AG08395 (cell line): Measurements from ENCODE around the gene RFPL2.

ENCODE experiments used
- DNase-seq: peaks from one replicate; pipeline ENCODE4 v3.0.0; 2012; ENCODE audit warnings: mixed read lengths, low spot score

Gene RFPL2

DNA sequence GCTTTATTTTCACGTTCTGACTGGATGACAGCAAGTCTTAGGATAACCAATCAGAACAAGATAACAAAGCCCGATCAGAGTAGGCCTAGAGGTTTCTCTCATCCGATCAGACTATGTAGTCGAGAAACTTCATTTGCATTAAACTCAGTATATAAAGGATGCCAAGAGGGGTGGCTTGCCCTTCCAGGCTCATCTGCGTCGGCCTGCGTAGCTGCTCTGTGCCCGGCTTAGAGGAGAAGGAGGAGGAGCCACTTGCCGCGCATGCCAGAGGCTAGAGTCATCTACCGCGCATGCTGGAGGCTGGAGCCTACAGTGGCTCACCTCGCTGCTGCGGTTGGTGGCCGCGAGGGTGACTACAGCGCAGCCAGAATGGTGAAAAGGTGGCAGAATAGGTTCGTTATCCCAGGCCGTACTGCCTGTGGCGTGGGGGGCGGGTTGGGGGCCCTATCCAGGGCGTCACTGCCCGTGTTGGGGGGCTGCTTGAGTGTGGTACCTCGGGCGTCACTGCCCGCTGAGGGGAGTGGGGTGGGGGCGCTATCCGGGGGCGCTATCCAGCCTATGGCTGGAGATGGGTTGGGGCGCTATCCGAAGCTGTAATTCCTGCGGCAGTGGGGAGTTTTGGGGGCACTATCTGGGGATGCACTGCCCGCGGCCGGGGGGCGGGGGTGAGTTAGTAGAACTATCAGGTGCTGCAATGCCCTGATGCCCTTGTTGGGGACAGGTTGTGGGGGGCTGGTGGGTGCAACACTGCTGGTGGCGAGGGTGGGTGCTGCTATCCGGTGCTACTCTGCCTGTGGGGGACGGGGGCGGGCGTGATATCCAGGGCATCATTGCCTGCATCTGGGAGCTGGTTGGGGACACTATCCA is at the start of gene RFPL2:
Gene RFPL2 (minus strand): TSS at position 218 of the 867 bp plus-strand sequence. CDS start 2,622 bp downstream, outside the sequence.
- peak; percentile 6 for DNase-seq

DNA sequence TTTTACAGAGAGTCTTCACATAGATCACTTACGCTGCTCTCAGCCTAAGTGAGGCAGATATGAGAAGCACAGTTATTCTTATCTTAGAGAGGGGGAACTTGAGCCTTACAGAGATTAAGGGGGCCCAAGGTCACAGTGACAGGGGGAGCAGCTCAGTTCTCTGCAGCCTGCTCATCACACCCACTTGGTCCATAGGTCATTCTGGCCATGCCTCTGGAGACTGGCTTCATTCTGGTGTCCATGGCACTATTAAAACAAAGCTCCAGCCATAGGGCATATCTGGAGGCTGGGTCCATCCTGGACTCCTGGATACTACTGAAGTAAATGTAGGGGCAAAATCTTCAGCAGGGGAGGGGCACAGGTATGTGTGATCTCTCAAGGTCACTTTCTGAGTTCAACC is 44.4 kb upstream of the RFPL2 start:
- no peak for DNase-seq

GRCh38 chr22:32248276-32248675 is 43.4 kb upstream of the RFPL2 start:
- no peak for DNase-seq

- DNase-seq, result no peak
Measured at GRCh38 chr22:32246166-32246565, 41.3 kb upstream of the RFPL2 start.

DNA sequence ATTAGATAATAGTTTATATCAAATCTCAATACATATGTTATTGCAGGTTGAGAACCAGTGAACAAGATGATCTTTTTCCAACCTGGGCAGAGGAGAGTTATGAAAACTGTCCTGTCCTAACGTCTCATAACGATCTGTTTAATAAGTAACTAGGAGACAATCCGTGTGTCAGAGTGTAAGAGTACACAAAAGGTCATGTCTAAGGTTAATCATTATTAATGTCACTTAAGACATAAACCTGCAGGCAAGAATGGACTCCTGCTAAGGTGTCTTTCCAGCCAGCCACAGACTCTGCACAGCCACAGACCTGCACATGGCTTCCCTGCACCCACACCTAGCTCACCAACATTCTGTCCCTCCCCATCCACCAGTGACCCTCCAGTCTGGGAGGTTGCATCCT is 40.2 kb upstream of the RFPL2 start:
- no peak for DNase-seq

GRCh38 chr22:32244547-32244946 is 39.7 kb upstream of the RFPL2 start:
- no peak for DNase-seq

GRCh38 chr22:32240461-32240860 is 35.6 kb upstream of the RFPL2 start:
- DNase-seq, result no peak

DNA sequence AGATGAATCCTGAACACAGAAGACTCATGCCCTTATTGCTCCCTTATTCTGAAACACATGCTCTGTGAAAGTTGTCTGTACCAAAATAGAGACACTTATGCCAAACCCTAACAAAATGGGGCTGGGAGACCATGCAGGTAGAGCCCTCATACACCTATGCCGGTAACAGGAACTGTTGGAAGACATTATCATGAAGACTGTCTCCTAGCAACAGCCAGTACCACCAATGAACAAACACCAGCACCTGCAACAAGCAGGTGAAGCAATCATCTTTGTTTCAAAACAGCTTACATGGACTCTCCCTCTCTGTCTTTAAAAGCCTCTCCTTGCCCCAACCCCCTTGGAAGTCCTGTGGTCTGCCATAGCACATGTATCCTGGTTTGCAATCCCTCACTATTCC is 33.0 kb upstream of the RFPL2 start:
- no peak for DNase-seq

DNA sequence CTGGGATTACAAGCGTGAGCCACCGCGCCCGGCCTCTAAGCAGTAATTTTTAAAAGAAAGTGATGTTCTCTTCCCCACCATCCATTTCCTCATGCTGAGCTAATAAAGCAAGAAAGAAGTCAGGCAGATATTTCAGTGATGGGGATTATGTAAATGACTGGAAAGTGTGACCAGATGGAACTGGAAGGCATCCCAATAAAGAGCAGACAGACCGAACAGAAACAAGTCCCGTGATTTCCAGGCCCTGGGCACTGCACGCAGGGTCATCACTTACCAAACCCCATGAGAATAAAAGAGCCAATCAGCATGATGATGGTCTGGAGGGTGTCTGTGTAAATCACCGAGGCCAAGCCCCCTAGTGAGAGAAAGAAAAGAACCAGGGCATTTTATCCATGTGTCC is 32.1 kb upstream of the RFPL2 start:
- DNase-seq, result no peak

DNA sequence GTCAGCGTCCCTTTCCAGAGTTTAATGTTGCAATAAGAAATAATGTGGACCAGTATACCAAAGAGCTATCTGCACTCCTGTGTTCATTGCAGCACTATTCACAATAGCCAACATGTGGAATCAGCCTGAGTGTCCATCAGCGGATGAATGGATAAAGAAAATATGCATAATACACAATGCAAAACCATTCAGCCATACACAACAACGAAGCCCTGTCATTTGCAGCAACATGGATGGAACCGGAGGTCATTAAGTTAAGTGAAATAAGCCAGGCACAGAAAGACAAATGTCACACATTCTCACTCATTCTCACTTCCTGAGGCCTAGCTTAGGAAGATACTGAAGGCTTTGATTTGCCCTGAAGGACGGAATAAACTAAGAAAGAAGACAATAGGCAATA is 28.2 kb upstream of the RFPL2 start:
- no peak for DNase-seq

- DNase-seq, result no peak
Measured at GRCh38 chr22:32232191-32232830, 27.4 kb upstream of the RFPL2 start.

DNA sequence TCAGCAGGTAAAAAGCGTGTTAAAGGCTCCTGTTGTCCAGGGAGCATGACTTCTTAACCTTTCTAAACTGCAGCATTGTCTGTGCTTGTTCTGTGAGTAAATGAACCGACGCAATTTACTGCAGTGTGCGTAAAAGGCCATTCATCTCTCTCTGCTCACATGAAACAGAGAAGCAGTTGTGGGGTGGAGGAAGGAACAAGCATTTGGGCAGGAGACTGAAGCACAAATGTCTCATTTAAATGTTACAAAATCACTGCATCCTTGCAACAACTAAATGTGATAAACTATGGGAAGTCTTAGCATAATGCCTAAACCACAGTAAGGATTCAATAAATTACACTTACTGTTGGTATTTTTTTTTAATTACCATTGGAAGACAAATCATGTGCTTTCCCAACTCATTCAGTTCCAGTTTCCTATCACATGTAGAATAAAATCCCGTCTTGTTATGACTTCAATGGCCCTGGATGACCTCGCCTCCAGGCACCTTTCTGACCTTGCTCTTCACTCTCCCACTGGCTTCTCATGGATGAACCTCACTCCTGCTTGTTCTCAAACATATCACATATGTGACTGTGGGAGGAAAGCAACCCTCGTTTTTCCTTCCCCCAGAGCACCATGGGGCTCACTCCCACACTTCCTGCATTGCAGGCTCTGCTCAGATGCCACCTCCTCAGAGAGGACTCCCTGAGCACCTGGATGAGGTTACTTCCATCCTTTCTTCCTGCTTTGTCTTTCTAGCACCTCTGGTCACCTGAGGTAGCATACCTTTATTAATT is 21.6 kb upstream of the RFPL2 start:
- DNase-seq, result no peak

DNA sequence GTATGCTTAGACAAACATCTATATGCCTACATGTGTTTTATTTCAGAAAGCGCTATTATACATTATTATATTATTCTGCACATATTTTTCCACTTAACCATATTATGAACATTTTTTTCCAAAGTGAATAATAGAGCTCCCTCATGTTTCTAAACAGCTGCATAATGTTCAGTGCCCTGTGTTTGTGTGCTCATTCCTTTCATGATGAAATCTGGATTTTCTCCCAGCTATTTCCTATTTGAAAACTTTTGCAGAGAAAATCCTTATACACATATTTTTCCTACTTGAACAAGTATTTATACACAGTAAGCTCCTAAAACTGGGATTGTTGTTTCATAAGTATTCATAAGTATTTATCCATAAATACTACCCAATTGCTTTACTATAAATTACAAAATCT is 18.1 kb upstream of the RFPL2 start:
- DNase-seq, result no peak

DNA sequence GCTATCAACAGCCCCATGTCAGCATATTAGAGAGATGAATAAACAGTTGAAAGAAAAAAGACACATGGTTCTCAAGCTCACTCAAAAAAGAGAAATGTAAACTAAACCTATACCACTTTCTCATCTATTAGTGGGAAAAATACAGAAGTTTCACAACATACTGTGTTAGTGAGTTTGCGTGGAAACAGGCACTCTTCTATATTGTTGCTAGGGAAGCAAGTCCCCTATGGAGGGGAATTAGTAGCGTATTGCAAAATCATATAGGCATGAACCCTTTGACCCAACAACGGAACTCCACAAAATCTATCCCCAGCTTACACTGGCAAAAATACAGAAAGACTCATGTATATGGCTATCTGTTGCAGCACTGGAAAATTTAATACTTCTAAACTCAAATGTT is 14.2 kb upstream of the RFPL2 start:
- no peak for DNase-seq

GRCh38 chr22:32218470-32218869 is 13.6 kb upstream of the RFPL2 start:
- DNase-seq, result no peak

GRCh38 chr22:32217465-32217864 is 12.6 kb upstream of the RFPL2 start:
- no peak for DNase-seq

GRCh38 chr22:32216911-32217310 is 12.0 kb upstream of the RFPL2 start:
- no peak for DNase-seq

DNA sequence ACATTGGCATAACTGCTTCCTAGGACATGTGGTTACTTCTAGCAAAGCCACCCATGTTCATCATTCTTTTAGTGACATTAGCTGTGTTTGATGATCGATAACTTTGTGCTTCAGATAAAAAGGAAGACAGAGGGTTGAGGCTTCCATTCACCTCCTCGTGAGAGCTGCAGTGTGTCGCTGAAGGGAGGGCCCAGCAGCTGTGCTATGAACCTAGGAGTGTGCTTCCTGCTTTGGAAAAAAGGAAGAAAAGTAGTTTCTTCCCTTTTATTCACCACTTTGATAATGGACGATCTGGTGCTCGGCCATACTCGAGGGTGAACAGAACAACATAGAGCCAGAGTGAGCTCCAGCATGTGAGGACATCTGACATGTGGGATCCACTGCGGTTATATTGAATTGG is 6.1 kb upstream of the RFPL2 start:
- no peak for DNase-seq

DNA sequence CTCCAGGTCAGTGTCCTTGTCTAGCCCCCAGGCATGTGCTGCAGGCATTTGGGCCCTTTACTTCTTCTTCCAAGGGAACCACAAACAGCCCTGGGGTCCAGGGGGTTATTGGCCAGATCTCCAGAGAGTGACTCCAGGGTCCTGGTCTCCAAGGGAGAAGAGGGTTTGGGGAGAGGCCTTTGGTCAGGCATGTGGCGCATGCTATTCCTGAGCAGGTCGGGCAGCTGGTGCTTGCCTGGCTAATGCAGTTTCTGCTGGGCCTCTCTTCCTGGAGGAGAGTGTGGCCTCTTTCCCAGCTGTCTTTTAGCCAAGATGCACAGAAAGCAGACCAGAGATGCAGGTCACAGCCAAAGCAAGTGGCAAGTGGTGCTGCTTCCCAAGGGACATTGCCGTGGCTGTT is 3.8 kb upstream of the RFPL2 start:
- DNase-seq, result no peak

DNA sequence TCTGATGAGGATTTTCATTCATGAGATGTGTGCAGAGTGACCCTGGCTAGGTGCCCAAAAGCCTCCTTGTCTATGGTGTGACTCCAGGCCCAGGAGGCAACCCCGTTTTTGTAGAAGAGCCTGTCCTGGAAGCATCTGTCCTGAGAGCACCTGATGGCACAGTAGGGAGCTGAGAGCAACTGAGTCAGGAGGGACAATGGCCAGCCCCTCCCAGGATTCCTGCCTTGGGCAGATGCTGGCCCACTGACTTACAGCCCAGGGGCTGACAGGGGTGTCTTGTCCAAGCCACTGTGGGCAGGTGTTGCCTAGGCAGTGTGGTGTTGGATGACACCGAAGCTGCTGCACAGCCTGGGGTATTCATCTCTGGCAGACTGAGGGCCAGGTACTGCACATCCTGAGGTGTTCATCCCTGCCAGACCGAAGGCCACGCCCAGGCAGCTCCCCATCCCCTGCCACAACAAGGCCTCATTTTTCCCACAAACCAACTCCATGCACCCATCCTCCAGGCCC is 3.2 kb upstream of the RFPL2 start:
- no peak for DNase-seq

- DNase-seq, result no peak
Measured at GRCh38 chr22:32206774-32207758, 2.2 kb upstream of the RFPL2 start.
